CD4-positive, alpha-beta T cell treated with Interleukin-17A for 4 hours (primary cell): ENCODE data around the gene RELN.

Source experiments
- DNase-seq: peaks from one replicate; pipeline ENCODE4 v3.0.0-alpha.2; 2020; ENCODE audit warnings: mixed read lengths

The RELN gene

DNA sequence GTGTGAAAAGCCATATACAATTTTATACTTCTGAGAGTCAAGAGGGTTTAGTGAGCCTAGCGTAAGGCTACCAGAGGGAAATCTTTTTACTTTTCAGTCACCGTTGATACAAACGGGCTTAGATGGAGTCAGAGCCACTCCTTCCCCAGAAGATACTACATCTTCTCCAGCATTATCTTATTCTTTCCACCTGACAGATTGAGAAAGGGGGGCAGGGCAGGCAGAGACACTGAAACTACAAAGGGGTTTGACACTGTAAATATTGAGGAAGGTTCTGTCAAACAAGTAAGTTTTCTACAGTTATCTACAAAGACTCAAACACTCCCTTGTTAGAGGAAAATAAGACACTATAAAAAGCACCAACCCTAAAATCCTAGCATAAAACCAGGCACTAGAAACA is 100.0 kb downstream of the RELN start:
- no peak for DNase-seq

DNA sequence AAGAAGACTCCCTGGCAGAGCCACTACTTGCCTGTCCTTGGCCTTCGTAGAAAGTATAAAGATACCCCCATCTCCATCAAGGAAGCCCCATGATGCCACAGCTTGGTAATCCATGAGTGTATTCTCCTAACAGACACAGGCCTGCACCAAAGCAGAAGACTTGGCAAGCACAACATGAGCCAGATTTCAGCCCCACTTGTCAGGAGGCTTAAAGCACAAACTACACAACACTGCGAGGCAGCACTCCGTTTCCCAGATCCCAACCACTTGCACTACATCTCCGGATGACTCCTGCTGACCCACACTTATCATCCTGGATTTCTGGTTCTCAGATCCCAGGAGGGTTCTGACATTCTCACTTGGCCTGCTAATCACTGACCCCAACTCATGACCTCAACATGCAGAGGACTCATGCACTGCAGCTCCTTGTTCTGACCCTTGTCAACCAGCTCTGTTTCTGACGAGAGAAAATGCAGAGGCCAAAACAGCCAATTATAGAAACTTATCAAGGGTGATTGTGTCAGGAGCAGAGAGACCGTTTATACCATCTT is 100.8 kb downstream of the RELN start:
- DNase-seq, result no peak

- no peak for DNase-seq
These were observed 101.4 kb downstream of the RELN start for GRCh38 chr7:103887853-103888602.

DNA sequence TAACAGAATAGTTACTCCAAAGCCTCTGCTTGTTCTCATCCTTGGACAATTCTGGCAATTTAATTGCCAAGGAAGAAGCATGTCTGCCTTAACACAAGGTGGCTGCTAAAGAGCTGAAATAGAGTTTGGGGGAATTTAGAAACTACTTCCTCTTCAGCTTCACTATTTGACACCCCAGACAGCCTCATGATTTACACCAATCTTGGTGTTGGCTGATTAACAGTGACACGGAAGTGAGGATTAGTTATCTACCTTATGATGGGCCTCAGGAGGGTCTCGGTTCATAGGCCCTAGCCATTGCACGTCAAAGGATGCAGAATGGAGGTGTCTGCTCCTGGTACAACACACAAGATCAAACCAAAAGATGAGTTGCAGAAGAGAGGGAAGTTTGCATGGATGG is 102.4 kb downstream of the RELN start:
- DNase-seq, result no peak

GRCh38 chr7:103879928-103880600 is 109.4 kb downstream of the RELN start:
- no peak for DNase-seq

DNA sequence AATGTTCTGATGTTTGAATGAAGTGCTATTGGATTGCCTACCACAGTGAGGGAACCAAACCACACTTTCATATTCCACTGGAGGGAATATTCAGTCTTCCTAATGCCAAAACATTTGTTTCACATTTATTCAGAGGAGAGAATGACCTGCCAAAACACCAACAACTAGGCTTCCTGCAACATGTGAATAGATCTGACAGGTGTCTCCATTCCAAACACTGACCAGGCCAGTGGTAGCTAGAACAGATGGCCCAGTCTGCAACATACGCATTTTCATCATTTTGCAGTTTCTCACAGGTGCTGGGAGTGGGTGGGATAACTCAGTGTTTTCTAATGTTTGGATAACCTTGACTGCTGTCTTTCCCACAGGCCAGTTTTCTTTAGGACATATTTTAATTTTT is 110.0 kb downstream of the RELN start:
- DNase-seq, result no peak

GRCh38 chr7:103877565-103877964 is 111.9 kb downstream of the RELN start:
- DNase-seq, result no peak

- DNase-seq, result no peak
These were observed 113.7 kb downstream of the RELN start for GRCh38 chr7:103875718-103876117.

DNA sequence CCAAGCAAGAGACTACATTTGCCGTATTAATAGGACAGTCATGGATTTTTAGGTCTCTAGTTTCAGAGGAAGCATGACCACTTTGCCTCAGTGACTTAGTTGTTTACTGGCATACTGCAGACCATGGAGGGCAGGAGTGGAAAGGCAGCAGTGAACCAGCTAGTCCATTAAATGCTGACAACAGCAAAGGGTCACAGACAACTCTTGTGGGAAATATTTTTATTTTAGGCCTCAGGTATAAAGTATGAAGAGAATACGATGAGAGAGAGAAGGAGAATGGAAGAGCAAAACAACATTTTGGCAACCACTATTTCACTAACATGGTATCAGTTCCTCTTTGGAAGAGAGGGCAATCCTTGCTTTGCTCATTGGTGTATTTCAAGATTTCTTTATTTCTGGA is 118.0 kb downstream of the RELN start:
- DNase-seq, result no peak

DNA sequence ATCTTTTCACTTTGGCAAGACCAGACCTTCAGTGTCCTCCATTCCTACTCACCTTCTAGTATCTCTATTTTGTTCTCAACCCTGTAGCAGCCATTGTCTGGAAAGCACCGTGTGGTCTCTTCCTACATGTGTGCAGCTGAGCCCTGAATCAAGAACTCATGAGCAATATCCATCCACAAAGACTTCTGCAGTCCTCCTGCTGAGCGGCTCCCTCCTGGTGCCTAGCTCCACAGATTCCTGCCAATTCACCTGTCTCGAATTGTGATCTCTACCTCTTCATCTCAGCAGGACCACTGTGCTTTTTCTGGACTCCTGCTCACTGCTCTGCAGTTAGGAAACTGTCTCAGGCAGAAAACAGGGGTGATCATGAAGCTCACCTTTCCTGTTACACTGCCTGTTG is 118.8 kb downstream of the RELN start:
- DNase-seq, result no peak

DNA sequence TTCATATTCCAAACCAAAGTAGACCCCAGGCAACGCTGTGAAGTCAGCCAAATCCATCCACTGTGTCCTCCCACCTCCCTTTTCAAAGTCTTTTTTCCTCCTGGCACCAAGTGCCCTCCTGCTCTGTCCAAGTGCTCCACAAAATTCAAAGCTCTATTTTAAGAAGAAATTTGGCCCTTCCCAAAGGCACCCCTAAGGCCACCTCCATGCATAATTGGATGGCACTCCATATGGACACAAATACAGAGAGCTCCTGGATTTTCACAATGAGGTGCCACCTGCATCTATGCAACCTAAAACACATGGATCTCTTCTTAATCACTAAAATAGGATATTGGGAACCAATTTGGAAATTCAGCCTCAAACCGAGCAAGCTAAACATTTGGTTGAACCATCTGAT is 121.6 kb downstream of the RELN start:
- DNase-seq, result no peak

- no peak for DNase-seq
These were observed 122.5 kb downstream of the RELN start for GRCh38 chr7:103866919-103867318.

DNA sequence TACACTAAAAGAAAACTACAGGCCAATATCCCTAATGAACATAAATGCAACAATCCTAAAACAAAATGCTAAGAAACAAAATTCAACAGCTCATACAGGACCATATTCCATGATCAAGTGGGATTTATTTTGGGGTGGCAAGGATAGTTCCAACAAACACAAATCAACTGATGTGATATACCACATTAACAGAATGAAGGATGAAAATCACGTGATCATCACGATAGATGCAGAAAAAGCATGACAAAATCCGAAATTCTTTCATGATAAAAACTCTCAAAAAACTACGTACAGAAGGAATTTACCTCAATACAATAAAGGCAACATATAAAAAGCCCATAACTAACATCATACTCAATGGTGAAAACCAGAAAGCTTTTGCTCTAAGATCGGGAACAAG is 124.0 kb downstream of the RELN start:
- DNase-seq, result no peak

GRCh38 chr7:103862302-103863035 is 127.0 kb downstream of the RELN start:
- DNase-seq, result no peak

DNA sequence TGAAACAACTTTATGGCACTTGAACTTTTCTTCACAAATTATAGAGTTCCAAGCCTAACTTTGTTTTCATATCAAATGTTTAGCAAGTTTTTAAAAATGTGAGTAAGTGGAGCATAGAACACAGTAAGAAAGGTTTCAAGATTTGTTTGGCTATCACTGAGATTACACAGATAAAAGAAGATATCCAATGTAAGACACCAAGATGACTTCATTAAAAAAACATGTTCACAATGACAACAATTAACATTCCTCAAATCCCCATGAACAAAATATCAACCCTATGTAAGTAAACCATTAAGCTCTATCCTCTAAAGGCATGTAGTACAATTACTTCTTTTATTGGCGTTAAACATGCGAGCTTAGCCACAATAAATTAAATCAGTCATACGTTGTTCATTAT is 129.7 kb downstream of the RELN start:
- DNase-seq, result no peak

GRCh38 chr7:103857435-103857834 is 132.0 kb downstream of the RELN start:
- DNase-seq, result no peak

- DNase-seq, result no peak
These were observed 132.5 kb downstream of the RELN start for GRCh38 chr7:103856929-103857328.

GRCh38 chr7:103855671-103856070 is 133.8 kb downstream of the RELN start:
- no peak for DNase-seq

- no peak for DNase-seq
These were observed 134.8 kb downstream of the RELN start for GRCh38 chr7:103854611-103855010.

- DNase-seq, result no peak
These were observed 138.1 kb downstream of the RELN start for GRCh38 chr7:103851357-103851756.

DNA sequence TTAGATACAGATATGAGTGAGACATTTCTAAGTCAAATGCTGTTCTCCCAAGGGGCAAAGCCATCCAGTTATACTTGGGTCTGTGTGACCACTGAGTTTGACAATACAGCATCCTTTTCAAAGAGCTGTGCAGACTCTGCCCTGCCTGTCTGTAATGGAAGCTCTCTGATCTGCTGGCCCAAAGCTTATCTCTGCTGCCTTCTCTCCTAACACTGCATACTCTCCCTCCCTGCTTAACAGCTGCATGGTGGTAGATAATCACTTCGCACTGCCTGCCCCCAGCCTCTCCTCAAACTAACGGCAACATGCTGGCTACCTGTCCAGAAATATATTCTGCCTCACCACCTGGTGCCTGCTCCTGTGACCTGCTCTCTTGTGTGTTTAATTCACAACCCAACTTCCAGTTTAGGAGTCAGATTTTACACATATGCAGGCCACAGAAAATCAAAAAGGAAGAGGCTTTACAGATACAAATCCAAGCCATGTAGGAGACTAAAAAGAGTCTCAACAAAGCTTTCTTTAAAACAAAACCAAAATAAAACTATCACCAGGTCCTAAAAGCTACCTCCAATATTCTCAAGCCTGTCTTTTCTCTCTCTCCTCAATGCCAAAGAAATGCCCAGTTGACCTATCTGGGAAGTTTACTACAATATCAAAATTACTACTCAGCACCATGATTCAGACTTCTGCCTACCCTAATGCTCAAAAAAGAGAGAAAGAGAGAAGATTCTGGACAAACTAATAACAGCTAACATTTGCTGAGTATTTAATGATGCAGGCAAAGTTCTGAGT is 145.6 kb downstream of the RELN start:
- DNase-seq, result no peak

DNA sequence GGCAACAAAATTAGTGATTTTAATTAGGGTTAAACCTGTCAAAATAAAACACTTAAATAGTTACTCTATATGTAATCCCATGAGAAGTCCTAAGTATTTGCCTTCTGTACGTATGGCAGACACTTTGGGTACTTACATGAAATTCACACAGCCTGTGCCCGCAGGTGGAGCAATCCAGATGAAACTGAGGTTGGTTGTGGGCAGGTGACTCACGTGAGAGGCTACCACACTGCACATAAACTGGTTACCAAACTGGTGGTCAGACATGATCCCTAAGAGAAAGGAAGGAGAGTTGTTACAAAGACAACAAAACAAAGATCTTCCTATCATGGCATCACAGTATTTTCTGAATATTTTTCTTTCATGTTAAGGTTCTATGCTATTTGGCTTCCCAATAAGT is 156.1 kb downstream of the RELN start:
- no peak for DNase-seq

DNA sequence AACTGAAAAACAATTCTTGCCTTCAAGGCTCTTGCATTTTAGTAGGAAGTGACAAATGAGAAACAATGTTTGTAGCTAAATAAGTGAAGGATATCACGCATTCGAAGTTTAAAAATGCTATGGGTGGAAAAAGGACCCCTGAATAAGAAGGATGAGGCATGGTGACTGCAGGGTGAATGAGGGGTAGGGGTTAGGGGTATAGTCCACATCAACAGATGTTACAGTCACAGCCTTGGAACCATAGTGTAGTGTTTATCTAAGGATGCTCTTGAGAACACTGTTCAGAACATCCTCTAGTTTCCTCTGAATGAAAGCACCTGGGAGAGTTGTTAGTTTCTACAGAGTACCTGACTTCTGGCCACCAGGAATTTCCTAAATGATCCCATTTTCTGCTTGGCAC is 157.0 kb downstream of the RELN start:
- no peak for DNase-seq
